AG04450 (cell line): Measurements from ENCODE around the gene FN1. TPM values are rescaled to one million over a fixed set of nuclear protein-coding genes. Genes with fewer than 3 reads are reported as not detected.

Experiments
- CTCF ChIA-PET: fragments of 300-600, 350-600 bp; formaldehyde crosslinking; extraction: SDS; loops from one replicate; lab custom pipeline; 2022; ENCODE audit warnings: antibody characterized with exemption, inconsistent platforms; lab: Charles Lee
- POLR2A ChIA-PET: fragments of 350-600 bp; formaldehyde crosslinking; extraction: SDS; loops from one replicate; lab custom pipeline; 2021; ENCODE audit warnings: antibody characterized with exemption, inconsistent platforms; lab: Yijun Ruan, JAX
- DNase-seq: peaks from one replicate; pipeline ENCODE4 v3.0.0-alpha.2; 2011; ENCODE audit warnings: low read depth, low spot score
- H3K27ac ChIP-seq: one replicate; pipeline ENCODE4 v1.5.1; 2012; ENCODE audit warnings: low read depth, low read length, control low read depth
- H3K27me3 ChIP-seq: one replicate; pipeline ENCODE4 v1.6.0; 2012; ENCODE audit warnings: low read length; ENCODE audit not compliant: control insufficient read depth, insufficient read depth
- H3K4me3 ChIP-seq: 2 replicates; pipeline ENCODE4 v1.5.1; 2011; ENCODE audit warnings: mild to moderate bottlenecking, low read depth, low read length, control low read depth
- H3K9me3 ChIP-seq: 2 replicates; pipeline ENCODE4 v1.5.1; 2012; ENCODE audit warnings: low read length; ENCODE audit not compliant: control insufficient read depth, insufficient read depth
- CTCF ChIP-seq: IDR thresholded peaks from 2 replicates; pipeline ENCODE4 v1.5.1; 2011; ENCODE audit warnings: low read depth, low read length, control low read depth, inconsistent platforms
- polyA plus RNA-seq: library from polyadenylated mRNA; depleted of rRNA; stranded (reverse); fragments of >200 nt; gene quantifications from 2 replicates; pipeline ENCODE4 v1.2.3, GENCODE V29; 2011

FN1 gene
- polyA plus RNA-seq, 1 experiment = 6,646 TPM

GRCh38 chr2:215320102-215320501 is 115.8 kb downstream of the FN1 start:
- no peak overlapping the region for H3K4me3 ChIP-seq
- POLR2A ChIA-PET = no interaction called here
- no peaks in the 10 kb centered on the region for H3K27me3 ChIP-seq
- no peak for TF ChIP-seq CTCF
- no peaks in the 10 kb centered on the region for H3K9me3 ChIP-seq
- no peak overlapping the region for H3K27ac ChIP-seq
- CTCF ChIA-PET = no interaction called here
- no peak for DNase-seq

DNA sequence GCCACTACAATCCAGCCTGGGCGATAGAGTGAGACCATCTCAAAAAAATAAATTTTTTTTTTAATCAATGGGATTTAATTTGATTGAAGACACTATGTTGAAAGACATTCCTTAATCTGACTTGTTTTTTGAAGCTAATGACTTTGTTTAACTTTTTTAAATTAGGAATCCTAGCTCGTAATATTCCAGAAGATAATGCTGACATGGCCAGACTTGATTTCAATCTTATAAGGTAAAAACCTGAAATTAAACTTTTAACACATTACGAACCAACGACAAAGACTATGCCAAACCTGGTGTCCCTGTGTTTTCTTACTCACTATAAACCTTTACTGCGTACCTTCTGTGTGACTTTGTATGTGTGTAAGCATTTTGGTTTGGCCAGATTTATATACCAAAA is 116.4 kb downstream of the FN1 start:
- CTCF ChIA-PET = no interaction called here
- Histone ChIP-seq H3K4me3 (no peak overlapping the region), H3K27ac (no peak overlapping the region), H3K27me3 (no peaks in the 10 kb centered on the region), H3K9me3 (no peaks in the 10 kb centered on the region)
- POLR2A ChIA-PET = no interaction called here
- DNase-seq = no peak
- TF ChIP-seq CTCF = no peak

DNA sequence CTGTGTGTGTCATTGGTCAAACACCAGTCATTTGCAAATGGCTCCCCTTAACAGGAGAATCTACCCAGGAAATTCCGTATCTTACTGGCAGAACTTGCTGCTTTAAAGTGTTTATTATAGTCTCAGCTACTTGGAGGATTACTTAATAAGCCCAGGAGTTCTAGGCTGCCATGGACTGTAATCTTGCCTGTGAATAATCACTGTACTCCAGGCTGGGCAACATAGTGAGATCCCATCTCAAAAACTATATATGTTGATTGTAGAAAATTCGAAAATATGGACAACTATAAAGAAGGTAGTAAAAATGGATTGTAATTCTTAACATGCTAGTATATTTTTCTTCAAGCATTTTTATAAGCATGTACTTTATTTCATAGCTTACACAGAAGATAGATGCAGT is 119.5 kb downstream of the FN1 start:
- DNase-seq = no peak
- ChIA-PET POLR2A (no interaction called here), CTCF (no interaction called here)
- no peak overlapping the region for H3K4me3 ChIP-seq
- H3K9me3 ChIP-seq = no peaks in the 10 kb centered on the region
- no peak for TF ChIP-seq CTCF
- H3K27ac ChIP-seq = no peak overlapping the region
- no peaks in the 10 kb centered on the region for H3K27me3 ChIP-seq

DNA sequence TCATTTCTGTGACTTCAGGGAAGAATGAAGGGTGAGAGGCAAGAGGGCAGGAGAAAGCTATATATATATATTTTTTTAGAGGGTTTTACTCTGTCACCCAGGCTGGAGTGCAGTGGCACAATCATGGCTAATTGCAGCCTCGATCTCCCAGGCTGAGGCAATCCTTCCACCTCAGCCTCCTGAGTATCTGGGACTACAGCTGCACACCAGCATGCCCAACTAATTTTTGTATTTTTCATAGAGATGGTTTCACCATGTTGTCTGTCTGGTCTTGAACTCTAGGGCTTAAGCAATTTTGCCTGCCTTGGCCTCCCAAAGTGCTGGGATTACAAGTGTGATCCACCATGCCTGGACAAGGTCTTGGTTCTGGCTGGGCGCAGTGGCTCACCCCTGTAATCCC is 120.6 kb downstream of the FN1 start:
- H3K4me3 ChIP-seq = no peak overlapping the region

DNA sequence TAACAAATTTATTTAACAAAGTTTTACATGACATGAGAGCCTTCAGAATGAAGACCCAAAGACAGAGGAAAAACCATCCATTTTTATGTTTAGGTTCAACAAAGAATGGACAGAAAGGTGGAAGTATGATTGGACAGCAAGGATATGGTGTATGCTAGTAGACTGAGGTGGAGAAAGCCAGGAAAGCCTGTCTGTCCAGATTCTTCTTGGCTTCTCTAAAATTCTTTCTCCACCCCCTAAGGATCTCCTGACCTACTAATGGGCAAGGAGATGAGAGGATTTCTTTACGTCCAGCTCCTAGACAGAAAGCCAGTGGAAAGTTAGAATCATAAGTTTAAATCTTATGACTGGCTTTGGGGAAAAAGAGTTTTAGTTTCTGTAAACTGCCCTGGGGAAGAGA is 121.0 kb downstream of the FN1 start:
- Histone ChIP-seq H3K9me3 (no peaks in the 10 kb centered on the region), H3K27me3 (no peaks in the 10 kb centered on the region), H3K4me3 (no peak overlapping the region), H3K27ac (no peak overlapping the region)
- ChIA-PET POLR2A (no interaction called here), CTCF (interaction anchor here (0.6 kb wide), 1 partner anchor 45 kb away, joined by 3 read pairs; no protein-coding TSS in a partner anchor)
- no peak for TF ChIP-seq CTCF
- no peak for DNase-seq

More for the DNA sequence above, 120.6 kb downstream of the FN1 start:
- H3K27ac ChIP-seq = no peak overlapping the region
- H3K9me3 ChIP-seq = no peaks in the 10 kb centered on the region
- CTCF ChIA-PET = interaction anchor here (0.6 kb wide), 1 partner anchor 45 kb away, joined by 3 read pairs; no protein-coding TSS in a partner anchor
- no peaks in the 10 kb centered on the region for H3K27me3 ChIP-seq
- no peak for DNase-seq
- POLR2A ChIA-PET = no interaction called here
- TF ChIP-seq CTCF = no peak
